Measurements from ENCODE around the gene FGF18. TPM values are rescaled to one million over a fixed set of nuclear protein-coding genes. Genes with fewer than 3 reads are reported as not detected.

The FGF18 gene
- total RNA-seq, 5 donors from 2014 or later (not counting 1 experiment from before 2014, with no cell fraction given), result 0.16 to 0.58 (median 0.21) TPM; not detected in 1

GRCh38 chr5:171467107-171467506 is 47.7 kb downstream of the FGF18 start:
- Mint-ChIP-seq H3K9me3 (no peaks in the 10 kb centered on the region), H3K27ac (no peak overlapping the region), H3K36me3 (no peaks in the 10 kb centered on the region), H3K27me3 (peaks cover 18 to 19% of the 10 kb centered on the region in 2 donors), H3K4me3 (no peak overlapping the region), H3K4me1 (no peaks in the 10 kb centered on the region)
- Histone ChIP-seq H3K4me1 (ENCODE audit: control insufficient read depth in 1 of 2, extremely low read depth in 1 of 2, insufficient read depth in 2 of 2, low read length in 2 of 2) (no peaks in the 10 kb centered on the region), H3K27me3 (replicated peaks in 1 of 2; ENCODE audit: control insufficient read depth in 2 of 2, extremely low read depth in 1 of 2, insufficient read depth in 2 of 2, low read length in 1 of 2) (peaks cover 2 to 22% of the 10 kb centered on the region in 2 experiments), H3K4me3 (ENCODE audit: control insufficient read depth in 1 of 2, extremely low read depth in 1 of 2, low read length in 1 of 2) (no peak overlapping the region), H3K9me3 (no peaks in the 10 kb centered on the region), H3K36me3 (ENCODE audit: control insufficient read depth in 2 of 2, extremely low read depth in 1 of 2, insufficient read depth in 1 of 2, low read length in 1 of 2) (no peaks in the 10 kb centered on the region), H3K27ac (ENCODE audit: low read length) (no peak overlapping the region)
- DNase-seq, result no peak
- 83% methylated on average over 12 of the region's 12 CpGs for WGBS (ENCODE audit: insufficient coverage)
- POLR2A ChIA-PET, result no interaction called here
- no peak for ATAC-seq (replicated peaks in 1 of 4)
- CTCF ChIA-PET, result no interaction called here

- POLR2A ChIA-PET, result no interaction called here
- Mint-ChIP-seq H3K27me3 (peaks cover 3 to 12% of the 10 kb centered on the region in 2 donors), H3K9me3 (no peaks in the 10 kb centered on the region), H3K27ac (no peak overlapping the region), H3K36me3 (no peaks in the 10 kb centered on the region), H3K4me1 (no peaks in the 10 kb centered on the region), H3K4me3 (no peak overlapping the region)
- CTCF ChIA-PET, result no interaction called here
- no peak overlapping the region for H3K27ac ChIP-seq (ENCODE audit: low read length)
- DNase-seq, result no peak
- peaks cover 2 to 15% of the 10 kb centered on the region in 2 experiments for H3K27me3 ChIP-seq (replicated peaks in 1 of 2; ENCODE audit: control insufficient read depth in 2 of 2, extremely low read depth in 1 of 2, insufficient read depth in 2 of 2, low read length in 1 of 2)
- H3K36me3 ChIP-seq (ENCODE audit: control insufficient read depth in 2 of 2, extremely low read depth in 1 of 2, insufficient read depth in 1 of 2, low read length in 1 of 2), result no peaks in the 10 kb centered on the region
- H3K4me3 ChIP-seq (ENCODE audit: control insufficient read depth in 1 of 2, extremely low read depth in 1 of 2, low read length in 1 of 2), result no peak overlapping the region
- no peaks in the 10 kb centered on the region for H3K4me1 ChIP-seq (ENCODE audit: control insufficient read depth in 1 of 2, extremely low read depth in 1 of 2, insufficient read depth in 2 of 2, low read length in 2 of 2)
- H3K9me3 ChIP-seq, result no peaks in the 10 kb centered on the region
- WGBS (ENCODE audit: insufficient coverage), result 100% methylated on average over 1 of the region's 4 CpGs
- no peak for ATAC-seq (replicated peaks in 1 of 4)
Observed at GRCh38 chr5:171469326-171469725, 49.9 kb downstream of the FGF18 start.

GRCh38 chr5:171470420-171470819 is 51.0 kb downstream of the FGF18 start:
- H3K27ac Mint-ChIP-seq, result no peak overlapping the region
- H3K4me1 ChIP-seq (ENCODE audit: control insufficient read depth in 1 of 2, extremely low read depth in 1 of 2, insufficient read depth in 2 of 2, low read length in 2 of 2), result no peaks in the 10 kb centered on the region
- no peaks in the 10 kb centered on the region for H3K36me3 Mint-ChIP-seq
- DNase-seq (no peak), ATAC-seq (replicated peaks in 1 of 4) (no peak)
- ChIA-PET POLR2A (no interaction called here), CTCF (interaction anchor here in 1 of 2 donors (1.3 kb wide), 1 partner anchor 14 kb away, joined by 3 read pairs; no protein-coding TSS in a partner anchor)
- 95% methylated on average over 8 of the region's 15 CpGs for WGBS (ENCODE audit: insufficient coverage)
- H3K4me3 ChIP-seq (ENCODE audit: control insufficient read depth in 1 of 2, extremely low read depth in 1 of 2, low read length in 1 of 2), result no peak overlapping the region
- peaks cover 2 to 15% of the 10 kb centered on the region in 2 experiments for H3K27me3 ChIP-seq (replicated peaks in 1 of 2; ENCODE audit: control insufficient read depth in 2 of 2, extremely low read depth in 1 of 2, insufficient read depth in 2 of 2, low read length in 1 of 2)
- H3K27me3 Mint-ChIP-seq, result peaks cover 0 to 11% of the 10 kb centered on the region in 2 donors
- H3K9me3 Mint-ChIP-seq, result no peaks in the 10 kb centered on the region
- no peak overlapping the region for H3K4me3 Mint-ChIP-seq
- H3K36me3 ChIP-seq (ENCODE audit: control insufficient read depth in 2 of 2, extremely low read depth in 1 of 2, insufficient read depth in 1 of 2, low read length in 1 of 2), result no peaks in the 10 kb centered on the region
- no peaks in the 10 kb centered on the region for H3K9me3 ChIP-seq
- no peak overlapping the region for H3K27ac ChIP-seq (ENCODE audit: low read length)
- H3K4me1 Mint-ChIP-seq, result no peaks in the 10 kb centered on the region

- WGBS (ENCODE audit: insufficient coverage), result 90% methylated on average over 13 of the region's 16 CpGs
- POLR2A ChIA-PET, result no interaction called here
- H3K4me1 Mint-ChIP-seq, result peaks cover 3 to 5% (median 4%) of the 10 kb centered on the region in 3 donors
- Histone ChIP-seq H3K36me3 (ENCODE audit: control insufficient read depth in 2 of 2, extremely low read depth in 1 of 2, insufficient read depth in 1 of 2, low read length in 1 of 2) (no peaks in the 10 kb centered on the region), H3K4me1 (ENCODE audit: control insufficient read depth in 1 of 2, extremely low read depth in 1 of 2, insufficient read depth in 2 of 2, low read length in 2 of 2) (peaks cover 0 to 5% of the 10 kb centered on the region in 2 experiments), H3K27me3 (replicated peaks in 1 of 2; ENCODE audit: control insufficient read depth in 2 of 2, extremely low read depth in 1 of 2, insufficient read depth in 2 of 2, low read length in 1 of 2) (peaks cover 2 to 7% of the 10 kb centered on the region in 2 experiments), H3K27ac (ENCODE audit: low read length) (no peak overlapping the region), H3K9me3 (no peaks in the 10 kb centered on the region), H3K4me3 (ENCODE audit: control insufficient read depth in 1 of 2, extremely low read depth in 1 of 2, low read length in 1 of 2) (no peak overlapping the region)
- CTCF ChIA-PET, result interaction anchor here in 1 of 2 donors (0.7 kb wide), 1 partner anchor 752 kb away, joined by 3 read pairs; no protein-coding TSS in a partner anchor
- H3K4me3 Mint-ChIP-seq, result no peak overlapping the region
- ATAC-seq (replicated peaks in 1 of 4) (no peak), DNase-seq (no peak)
- no peak overlapping the region for H3K27ac Mint-ChIP-seq
- H3K9me3 Mint-ChIP-seq, result no peaks in the 10 kb centered on the region
- peaks cover 0 to 7% of the 10 kb centered on the region in 2 donors for H3K27me3 Mint-ChIP-seq
- H3K36me3 Mint-ChIP-seq, result no peaks in the 10 kb centered on the region
Observed at GRCh38 chr5:171474230-171474813, 54.9 kb downstream of the FGF18 start.

GRCh38 chr5:171475596-171475995 is 56.1 kb downstream of the FGF18 start:
- ChIA-PET POLR2A (no interaction called here), CTCF (no interaction called here)

GRCh38 chr5:171476701-171477100 is 57.3 kb downstream of the FGF18 start:
- no CpG with 5 or more reads among the region's 1 CpG for WGBS (ENCODE audit: insufficient coverage)
- no peak overlapping the region for H3K4me3 Mint-ChIP-seq
- no peaks in the 10 kb centered on the region for H3K9me3 Mint-ChIP-seq
- Histone ChIP-seq H3K27me3 (replicated peaks in 1 of 2; ENCODE audit: control insufficient read depth in 2 of 2, extremely low read depth in 1 of 2, insufficient read depth in 2 of 2, low read length in 1 of 2) (peaks cover 0 to 12% of the 10 kb centered on the region in 2 experiments), H3K4me3 (ENCODE audit: control insufficient read depth in 1 of 2, extremely low read depth in 1 of 2, low read length in 1 of 2) (no peak overlapping the region), H3K36me3 (ENCODE audit: control insufficient read depth in 2 of 2, extremely low read depth in 1 of 2, insufficient read depth in 1 of 2, low read length in 1 of 2) (no peaks in the 10 kb centered on the region), H3K4me1 (ENCODE audit: control insufficient read depth in 1 of 2, extremely low read depth in 1 of 2, insufficient read depth in 2 of 2, low read length in 2 of 2) (peaks cover 0 to 13% of the 10 kb centered on the region in 2 experiments), H3K27ac (ENCODE audit: low read length) (no peak overlapping the region), H3K9me3 (no peaks in the 10 kb centered on the region)
- DNase-seq (no peak), ATAC-seq (replicated peaks in 1 of 4) (no peak)
- H3K27me3 Mint-ChIP-seq, result peaks cover 0 to 5% of the 10 kb centered on the region in 2 donors
- no peak overlapping the region for H3K27ac Mint-ChIP-seq
- ChIA-PET POLR2A (no interaction called here), CTCF (interaction anchor here in 1 of 2 donors (0.6 kb wide), 1 partner anchor 1787 kb away, joined by 3 read pairs; no protein-coding TSS in a partner anchor)
- peaks cover 9 to 12% (median 10%) of the 10 kb centered on the region in 3 donors for H3K4me1 Mint-ChIP-seq
- no peaks in the 10 kb centered on the region for H3K36me3 Mint-ChIP-seq

More at GRCh38 chr5:171475596-171475995, 56.1 kb downstream of the FGF18 start:
- H3K27ac Mint-ChIP-seq, result no peak overlapping the region
- no peak overlapping the region for H3K4me3 Mint-ChIP-seq
- H3K36me3 Mint-ChIP-seq, result no peaks in the 10 kb centered on the region
- Histone ChIP-seq H3K36me3 (ENCODE audit: control insufficient read depth in 2 of 2, extremely low read depth in 1 of 2, insufficient read depth in 1 of 2, low read length in 1 of 2) (no peaks in the 10 kb centered on the region), H3K4me1 (ENCODE audit: control insufficient read depth in 1 of 2, extremely low read depth in 1 of 2, insufficient read depth in 2 of 2, low read length in 2 of 2) (peaks cover 0 to 13% of the 10 kb centered on the region in 2 experiments), H3K4me3 (ENCODE audit: control insufficient read depth in 1 of 2, extremely low read depth in 1 of 2, low read length in 1 of 2) (no peak overlapping the region), H3K9me3 (no peaks in the 10 kb centered on the region), H3K27ac (ENCODE audit: low read length) (no peak overlapping the region), H3K27me3 (replicated peaks in 1 of 2; ENCODE audit: control insufficient read depth in 2 of 2, extremely low read depth in 1 of 2, insufficient read depth in 2 of 2, low read length in 1 of 2) (peaks cover 2 to 12% of the 10 kb centered on the region in 2 experiments)
- H3K4me1 Mint-ChIP-seq, result peaks cover 9 to 12% (median 10%) of the 10 kb centered on the region in 3 donors
- ATAC-seq (replicated peaks in 1 of 4) (no peak), DNase-seq (no peak)
- no peaks in the 10 kb centered on the region for H3K9me3 Mint-ChIP-seq
- peaks cover 0 to 7% of the 10 kb centered on the region in 2 donors for H3K27me3 Mint-ChIP-seq
